Left renal cortex interstitium (tissue), 4 donors: ENCODE data around the gene SNPH. TPM values are rescaled to one million over a fixed set of nuclear protein-coding genes. Genes with fewer than 3 reads are reported as not detected.
"Not testable (repeated sequence)": the region's sequence is repeated elsewhere in the genome, so short reads cannot be mapped to it uniquely, and the experiment has no call there.

Source experiments
- DNase-seq, 4 donors: peaks; one replicate each; pipeline ENCODE4 v3.0.0-alpha.2; 2013; ENCODE audit warnings: low read depth in 4 of 4, low spot score in 2 of 4, missing footprints in 1 of 4
- polyA plus RNA-seq, 4 donors: library from polyadenylated mRNA; unstranded; fragments of 120-200 nt; gene quantifications; one replicate each; pipeline ENCODE4 v1.2.1, GENCODE V29; 2013; ENCODE audit not compliant: insufficient read length in 4 of 4

Gene SNPH, protein sequence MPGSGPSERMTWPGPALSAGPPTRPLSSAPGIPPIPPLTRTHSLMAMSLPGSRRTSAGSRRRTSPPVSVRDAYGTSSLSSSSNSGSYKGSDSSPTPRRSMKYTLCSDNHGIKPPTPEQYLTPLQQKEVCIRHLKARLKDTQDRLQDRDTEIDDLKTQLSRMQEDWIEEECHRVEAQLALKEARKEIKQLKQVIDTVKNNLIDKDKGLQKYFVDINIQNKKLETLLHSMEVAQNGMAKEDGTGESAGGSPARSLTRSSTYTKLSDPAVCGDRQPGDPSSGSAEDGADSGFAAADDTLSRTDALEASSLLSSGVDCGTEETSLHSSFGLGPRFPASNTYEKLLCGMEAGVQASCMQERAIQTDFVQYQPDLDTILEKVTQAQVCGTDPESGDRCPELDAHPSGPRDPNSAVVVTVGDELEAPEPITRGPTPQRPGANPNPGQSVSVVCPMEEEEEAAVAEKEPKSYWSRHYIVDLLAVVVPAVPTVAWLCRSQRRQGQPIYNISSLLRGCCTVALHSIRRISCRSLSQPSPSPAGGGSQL
- polyA plus RNA-seq = 1 to 10 TPM; 1.9 to 4.2 (median 3.7) TPM

DNA sequence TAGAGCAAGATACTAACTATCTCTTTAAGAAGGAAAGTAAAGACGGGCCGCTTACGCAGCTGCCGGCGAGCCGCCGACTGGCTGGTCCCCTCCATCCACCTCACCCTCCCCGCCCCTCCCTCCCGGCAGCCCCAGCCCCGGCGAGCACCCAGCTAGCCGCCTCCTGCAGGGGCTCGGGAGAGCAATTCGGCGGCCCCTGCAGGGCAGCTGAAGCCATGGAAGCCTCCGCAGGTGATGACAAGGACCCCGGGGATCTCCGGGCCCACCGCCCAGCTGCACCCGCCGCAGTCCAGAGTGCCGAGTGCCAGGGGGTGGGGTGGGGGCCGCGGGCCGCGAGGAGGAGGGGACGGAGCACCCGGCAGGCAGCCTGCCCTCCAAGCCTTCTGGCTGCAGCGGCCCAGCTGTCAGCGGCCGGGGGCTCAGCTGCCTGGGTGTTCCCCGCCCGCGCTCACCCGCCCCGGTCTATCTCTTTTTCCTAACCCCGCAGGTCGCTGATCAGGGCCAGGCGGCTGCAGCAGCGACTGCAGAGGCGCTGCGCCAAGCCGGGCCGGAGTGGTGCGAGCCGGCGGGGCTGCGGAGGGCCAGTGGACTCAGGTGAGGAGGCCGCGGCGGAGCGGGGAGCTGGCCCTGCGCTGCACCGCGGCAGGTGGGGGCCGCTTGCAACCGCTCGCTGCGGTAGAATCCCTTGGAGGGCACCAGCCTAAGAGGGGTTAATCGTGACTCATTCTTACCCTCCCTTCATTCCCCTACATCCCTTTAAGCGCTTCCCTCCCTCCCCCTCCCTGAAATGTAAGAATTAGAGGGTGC is at the start of gene SNPH:
SNPH (plus strand) TSS at position 128 of the 807 bp plus-strand sequence. CDS start 29,946 bp downstream, outside the sequence.
- peak in 3 of 4 donors; percentile 13 to 49 (median 31) for DNase-seq

DNA sequence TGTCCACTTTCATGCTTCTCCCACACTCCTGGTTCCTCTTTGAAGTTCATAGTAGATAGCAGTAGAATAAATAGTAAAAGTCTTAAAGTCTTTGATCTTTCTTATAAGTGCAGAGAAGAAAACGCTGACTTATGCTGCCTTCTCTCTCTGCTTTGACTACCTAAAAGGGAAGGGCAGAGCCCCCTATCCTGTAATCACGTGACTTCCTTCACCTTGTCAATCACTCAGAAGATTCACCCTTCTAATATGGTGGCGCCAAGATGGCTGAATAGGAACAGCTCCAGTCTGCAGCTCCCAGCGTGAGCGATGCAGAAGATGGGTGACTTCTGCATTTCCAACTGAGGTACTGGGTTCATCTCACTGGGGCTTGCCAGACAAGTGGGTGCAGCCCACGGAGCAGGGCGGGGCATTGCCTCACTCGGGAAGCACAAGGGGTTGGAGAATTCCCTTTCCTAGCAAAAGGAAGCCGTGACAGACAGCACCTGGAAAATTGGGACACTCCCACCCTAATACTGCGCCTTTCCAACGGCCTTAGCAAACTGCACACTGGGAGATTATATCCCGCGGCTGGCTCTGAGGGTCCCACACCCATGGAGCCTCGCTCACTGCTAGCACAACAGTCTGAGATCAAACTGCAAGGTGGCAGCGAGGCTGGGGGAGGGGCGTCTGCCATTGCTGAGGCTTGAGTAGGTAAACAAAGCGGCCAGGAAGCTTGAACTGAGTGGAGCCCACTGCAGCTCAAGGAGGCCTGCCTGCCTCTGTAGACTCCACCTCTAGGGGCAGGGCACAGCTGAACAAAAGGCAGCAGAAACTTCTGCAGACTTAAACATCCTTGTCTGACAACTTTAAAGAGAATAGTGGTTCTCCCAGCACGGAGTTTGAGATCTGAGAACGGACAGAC is 49.3 kb upstream of the SNPH start:
- DNase-seq = not testable (repeated sequence)

DNA sequence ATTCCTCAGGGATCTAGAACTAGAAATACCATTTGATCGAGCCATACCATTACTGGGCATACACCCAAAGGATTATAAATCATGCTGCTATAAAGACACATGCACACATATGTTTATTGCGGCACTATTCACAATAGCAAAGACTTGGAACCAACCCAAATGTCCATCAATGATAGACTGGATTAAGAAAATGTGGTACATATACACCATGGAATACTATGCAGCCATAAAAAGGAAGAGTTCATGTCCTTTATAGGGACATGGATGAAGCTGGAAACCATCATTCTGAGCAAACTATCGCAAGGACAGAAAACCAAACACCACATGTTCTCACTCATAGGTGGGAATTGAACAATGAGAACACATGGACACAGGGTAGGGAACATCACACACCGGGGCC is 43.3 kb upstream of the SNPH start:
- not testable (repeated sequence) for DNase-seq

DNA sequence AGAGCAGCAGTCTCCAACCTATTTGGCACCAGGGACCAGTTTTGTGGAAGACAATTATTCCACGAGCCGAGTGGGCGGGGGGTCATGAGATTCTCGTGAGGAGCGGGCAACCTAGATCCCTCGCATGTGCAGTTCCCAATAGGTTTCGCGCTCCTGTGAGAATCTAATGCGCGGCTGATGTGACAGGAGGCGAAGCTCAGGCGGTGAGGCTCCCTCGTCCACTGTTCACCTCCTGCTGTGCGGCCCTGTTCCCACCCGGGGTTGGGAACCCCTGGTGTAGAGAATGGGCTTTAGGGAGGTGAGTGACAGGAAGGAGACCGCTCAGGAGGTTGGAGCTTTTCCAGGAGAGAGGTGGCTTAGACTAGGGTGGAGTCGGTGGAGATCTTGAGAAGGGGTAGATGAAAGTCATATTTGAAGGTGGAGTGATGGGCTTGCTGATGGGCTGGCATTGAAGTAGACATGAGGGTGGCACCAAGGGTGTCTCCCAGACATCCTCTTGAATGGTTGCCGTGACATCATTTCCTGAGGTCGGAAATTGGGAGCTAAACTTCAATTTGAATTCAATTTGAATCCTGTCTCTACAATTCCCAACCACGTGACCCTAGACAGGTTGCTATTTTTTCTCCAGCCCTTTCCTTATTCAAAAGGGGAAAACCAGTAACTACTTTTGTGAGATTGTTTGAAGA is 41.7 kb upstream of the SNPH start:
- no peak for DNase-seq

GRCh38 chr20:1225263-1225782 is 40.8 kb upstream of the SNPH start:
- no peak for DNase-seq

DNA sequence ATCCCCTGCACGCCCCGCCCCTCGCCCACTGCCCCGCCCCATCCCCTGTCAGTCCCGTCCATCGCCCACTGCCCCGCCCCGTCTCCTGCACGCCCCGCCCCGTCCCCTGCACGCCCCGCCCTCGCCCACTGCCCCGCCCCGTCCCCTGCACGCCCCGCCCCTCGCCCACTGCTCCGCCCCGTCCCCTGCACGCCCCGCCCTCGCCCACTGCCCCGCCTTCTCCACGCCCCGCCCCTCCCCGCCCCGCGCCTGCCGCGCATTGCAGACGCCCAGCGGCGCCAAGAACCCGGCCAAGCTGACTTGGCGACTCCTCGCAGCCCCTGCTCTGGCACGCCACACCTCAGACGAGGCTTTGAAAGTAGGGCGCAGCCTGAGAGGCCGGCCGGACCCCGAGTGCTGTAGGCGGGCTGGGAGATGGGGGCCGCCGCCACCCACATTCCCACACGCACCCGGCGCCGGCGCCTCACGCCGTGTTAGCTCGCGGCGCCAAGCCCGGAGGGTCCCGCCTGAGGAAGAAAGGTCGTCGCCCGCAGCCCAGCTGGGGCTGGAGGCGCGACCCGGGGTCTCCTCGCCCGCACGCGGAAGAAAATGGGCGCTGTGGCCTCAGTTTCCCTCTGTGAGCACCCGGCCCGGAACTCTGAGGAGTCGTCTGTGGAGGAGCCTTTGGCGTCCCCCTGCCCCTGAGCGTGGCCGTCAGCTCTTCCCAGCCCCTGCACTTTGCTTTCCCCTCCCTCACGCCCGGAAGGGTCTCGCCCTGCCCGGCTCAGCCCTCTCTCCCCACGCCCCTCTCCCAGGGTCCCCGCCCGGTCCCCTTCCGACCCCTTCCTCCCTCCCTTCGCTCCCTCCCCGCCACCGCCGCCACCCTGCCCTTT is 40.1 kb upstream of the SNPH start, which contains the start of gene RAD21L1:
RAD21L1 (plus strand) TSS at position 262 of the 872 bp plus-strand sequence. CDS start 2,410 bp downstream, outside the sequence.
- DNase-seq = peak in 1 of 4 donors; percentile 19

DNA sequence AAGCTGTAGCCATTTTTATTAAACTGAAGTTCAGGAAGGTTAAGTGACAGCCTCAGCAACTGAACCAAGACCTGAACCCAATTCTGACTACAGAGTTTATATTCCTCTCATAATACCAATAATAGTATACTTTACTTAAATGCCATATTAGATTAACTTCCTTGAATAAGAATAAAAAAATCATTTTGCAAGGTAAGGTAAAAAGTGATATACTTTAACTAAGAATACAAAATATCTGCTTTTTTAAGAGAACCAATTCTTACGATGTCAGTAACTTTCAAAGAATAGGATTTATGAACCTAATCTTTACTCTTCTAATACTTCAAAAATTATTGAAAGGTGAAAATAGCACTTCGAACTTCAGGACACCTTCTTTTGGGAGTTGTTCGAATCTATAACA is 36.6 kb upstream of the SNPH start:
- no peak for DNase-seq

- no peak for DNase-seq
Observed at GRCh38 chr20:1232286-1233111, 33.6 kb upstream of the SNPH start.

DNA sequence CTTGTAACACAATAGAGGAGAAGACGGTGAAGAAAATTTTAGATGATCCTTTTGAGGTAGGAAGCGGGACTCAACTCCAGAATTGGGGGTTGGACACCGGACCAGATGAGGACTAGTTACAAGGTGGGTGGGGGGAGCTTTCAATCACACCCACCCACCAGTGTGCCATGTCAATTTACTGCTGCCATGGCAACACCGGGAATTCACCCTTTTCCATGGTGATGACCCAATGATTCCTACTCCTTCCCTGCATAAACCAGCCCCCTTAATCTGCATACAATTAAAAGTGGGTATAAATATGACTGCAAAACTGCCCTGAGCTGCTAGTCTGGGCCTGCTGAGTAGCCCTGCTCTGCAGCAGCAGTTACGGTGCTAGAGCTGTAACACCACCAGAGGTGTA is 25.5 kb upstream of the SNPH start:
- no peak for DNase-seq

DNA sequence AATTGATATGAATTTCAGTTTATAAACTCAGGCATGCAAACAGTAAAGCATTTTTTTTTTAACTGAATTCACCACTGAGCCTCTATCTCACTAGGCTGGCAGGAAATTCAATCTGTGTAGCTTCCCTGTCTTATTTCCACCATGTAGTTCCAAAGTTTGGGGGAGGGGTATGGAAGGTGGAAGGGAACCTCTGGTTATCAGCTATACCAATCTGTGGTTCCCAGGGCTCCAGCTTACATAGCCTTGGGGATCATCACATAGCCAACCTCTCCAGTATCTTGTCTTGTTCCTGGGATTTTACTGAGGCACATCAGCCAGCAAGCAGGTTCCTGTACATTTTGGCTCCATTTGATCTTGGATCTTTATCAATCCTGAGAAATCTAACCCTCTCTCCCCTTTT is 24.6 kb upstream of the SNPH start:
- no peak for DNase-seq

DNA sequence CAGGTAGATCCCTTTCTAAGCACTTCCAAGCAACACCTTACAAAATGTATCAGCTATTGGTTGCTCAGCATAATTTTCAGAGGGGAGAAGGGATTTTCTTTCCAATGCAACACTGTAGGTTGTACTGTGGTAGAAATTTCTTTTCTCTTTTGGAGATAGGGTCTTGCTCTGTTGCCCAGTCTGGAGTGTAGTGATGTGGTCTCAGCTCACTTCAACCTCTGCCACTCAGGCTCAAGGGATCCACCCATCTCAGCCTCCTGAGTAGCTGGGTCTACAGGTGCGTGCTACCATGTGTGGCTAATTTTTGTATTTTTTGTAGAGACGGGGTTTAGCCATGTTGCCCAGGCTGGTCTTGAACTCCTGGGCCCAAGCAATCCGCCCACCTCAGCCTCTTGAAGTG is 24.0 kb upstream of the SNPH start:
- no peak for DNase-seq

GRCh38 chr20:1242530-1242929 is 23.6 kb upstream of the SNPH start:
- no peak for DNase-seq

- DNase-seq = no peak
Observed at GRCh38 chr20:1245578-1245977, 20.5 kb upstream of the SNPH start.

DNA sequence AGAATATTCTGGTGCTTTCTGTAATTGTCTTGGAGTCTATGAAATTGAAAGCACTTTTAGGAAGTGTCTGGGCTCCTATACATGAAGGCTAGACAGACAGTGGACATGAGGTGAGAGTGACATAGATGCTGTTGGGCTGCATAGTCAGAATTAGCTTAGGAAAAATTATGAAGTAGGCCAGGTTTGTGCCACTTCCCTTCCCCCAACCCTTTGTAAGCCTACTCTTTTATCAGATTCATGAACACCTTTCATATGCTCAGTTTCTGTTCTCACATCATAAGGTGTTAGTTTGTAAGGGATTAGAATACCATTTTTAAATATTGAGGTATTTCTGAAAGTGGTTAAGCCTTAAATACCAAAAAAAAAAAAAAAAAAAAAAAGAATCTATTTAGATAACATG is 18.4 kb upstream of the SNPH start:
- no peak for DNase-seq

DNA sequence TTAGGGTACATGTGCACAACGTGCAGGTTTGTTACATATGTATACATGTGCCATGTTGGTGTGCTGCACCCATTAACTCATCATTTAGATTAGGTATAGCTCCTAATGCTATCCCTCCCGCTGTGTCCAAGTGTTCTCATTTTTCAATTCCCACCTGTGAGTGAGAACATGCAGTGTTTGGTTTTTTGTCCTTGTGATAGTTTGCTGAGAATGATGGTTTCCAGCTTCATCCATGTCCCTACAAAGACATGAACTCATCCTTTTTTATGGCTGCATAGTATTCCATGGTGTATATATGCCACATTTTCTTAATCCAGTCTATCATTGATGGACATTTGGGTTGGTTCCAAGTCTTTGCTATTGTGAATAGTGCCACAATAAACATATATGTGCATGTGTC is 15.8 kb upstream of the SNPH start:
- not testable (repeated sequence) for DNase-seq

DNA sequence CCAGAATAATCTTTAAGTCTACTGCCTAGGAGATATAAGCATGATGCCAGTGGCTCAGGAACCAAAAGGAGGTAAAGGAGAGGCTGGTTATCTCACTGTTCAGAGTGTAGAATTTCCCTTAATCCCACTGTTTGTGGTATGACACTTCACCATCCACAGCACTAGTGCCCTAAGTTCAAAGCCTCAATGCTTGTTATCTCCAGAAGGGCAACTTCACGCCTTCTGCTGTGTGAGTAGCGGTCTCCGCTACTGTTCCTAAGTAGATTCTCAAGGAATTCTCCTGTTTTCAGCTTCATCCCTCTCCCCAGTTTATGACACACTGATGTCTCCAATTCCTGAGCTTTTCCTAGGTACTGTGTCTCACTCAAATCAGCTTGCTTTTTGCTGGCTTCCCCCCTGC is 13.7 kb upstream of the SNPH start:
- DNase-seq = no peak

DNA sequence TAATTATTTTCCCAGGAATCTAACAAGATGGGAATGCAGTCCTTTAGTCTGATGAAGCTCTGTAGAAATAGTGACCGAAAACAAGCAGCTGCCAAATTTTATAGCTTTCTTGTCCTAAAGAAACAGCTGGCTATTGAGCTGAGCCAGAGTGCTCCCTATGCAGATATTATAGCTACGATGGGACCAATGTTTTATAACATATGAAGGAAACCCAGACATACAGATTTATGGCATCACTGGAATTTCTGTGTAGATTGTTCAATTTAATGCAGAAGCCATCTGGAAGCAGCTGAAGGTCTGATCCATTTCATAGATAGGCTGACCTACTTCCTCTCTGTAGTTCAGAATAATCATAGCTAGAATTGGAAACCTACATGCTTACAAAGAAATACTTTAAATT is 11.8 kb upstream of the SNPH start:
- DNase-seq = peak in 1 of 4 donors; percentile 8

GRCh38 chr20:1255675-1256074 is 10.4 kb upstream of the SNPH start:
- no peak for DNase-seq
